Endodermal cell (in vitro differentiated cells): Measurements from ENCODE around the gene PHGDH. TPM values are rescaled to one million over a fixed set of nuclear protein-coding genes. Genes with fewer than 3 reads are reported as not detected.

Source experiments
- DNase-seq: peaks from one replicate; pipeline ENCODE4 v3.0.0-alpha.2; 2017
- H3K27ac ChIP-seq: 2 replicates; pipeline ENCODE4 v1.5.1; 2013; ENCODE audit warnings: mild to moderate bottlenecking, low read depth, low read length, moderate library complexity
- H3K27me3 ChIP-seq: 2 replicates; pipeline ENCODE4 v1.6.1; 2013; ENCODE audit warnings: mild to moderate bottlenecking, low read length, moderate library complexity; ENCODE audit not compliant: insufficient read depth, control insufficient read depth, poor library complexity, severe bottlenecking
- H3K36me3 ChIP-seq: 2 replicates; pipeline ENCODE4 v1.7.0; 2013; ENCODE audit warnings: mild to moderate bottlenecking, low read length, moderate library complexity; ENCODE audit not compliant: control insufficient read depth, insufficient read depth
- H3K4me1 ChIP-seq: one replicate; pipeline ENCODE4 v1.7.0; 2013; ENCODE audit warnings: low read length; ENCODE audit not compliant: control insufficient read depth, insufficient read depth
- H3K4me3 ChIP-seq: 2 replicates; pipeline ENCODE4 v1.5.1; 2013; ENCODE audit warnings: mild to moderate bottlenecking, low read length, moderate library complexity
- H3K9ac ChIP-seq: 2 replicates; pipeline ENCODE4 v1.6.1; 2013; ENCODE audit warnings: mild to moderate bottlenecking, low read length, moderate library complexity; ENCODE audit not compliant: poor library complexity, severe bottlenecking; ENCODE audit errors: extremely low read depth
- H3K9me3 ChIP-seq: 2 replicates; pipeline ENCODE4 v1.6.1; 2013; ENCODE audit warnings: mild to moderate bottlenecking, low read length, moderate library complexity; ENCODE audit not compliant: control insufficient read depth
- H3K27ac Mint-ChIP-seq: 2 replicates; pipeline ENCODE4 v1.8.0; 2020; ENCODE audit warnings: mixed read lengths
- H3K27me3 Mint-ChIP-seq: 2 replicates; pipeline ENCODE4 v1.8.0; 2021; ENCODE audit warnings: mild to moderate bottlenecking, mixed read lengths; ENCODE audit not compliant: insufficient read depth
- H3K36me3 Mint-ChIP-seq: 2 replicates; pipeline ENCODE4 v1.8.0; 2020; ENCODE audit warnings: low read depth, mixed read lengths
- H3K4me1 Mint-ChIP-seq: 2 replicates; pipeline ENCODE4 v1.8.0; 2020; ENCODE audit warnings: mixed read lengths
- H3K4me3 Mint-ChIP-seq: 2 replicates; pipeline ENCODE4 v1.8.0; 2020; ENCODE audit warnings: mild to moderate bottlenecking, moderate library complexity, mixed read lengths
- H3K9me3 Mint-ChIP-seq: 2 replicates; pipeline ENCODE4 v1.8.0; 2020; ENCODE audit warnings: mild to moderate bottlenecking, mixed read lengths
- CTCF ChIP-seq: fragments of 200-600 bp; sonication (generic); conservative IDR thresholded peaks from 2 replicates; pipeline ENCODE4 v1.5.0; 2021; ENCODE audit warnings: antibody characterized with exemption, mild to moderate bottlenecking
- WGBS, 2 experiments: methylation state at CpG; one replicate each; pipeline versions ENCODE4 v1.1.5 to v1.1.7; 2013; ENCODE audit warnings: missing lambda C conversion rate in 2 of 2, mixed read lengths in 1 of 2; ENCODE audit not compliant: insufficient coverage in 1 of 2, insufficient read length in 1 of 2; 5-methylcytosine and 5-hydroxymethylcytosine counted together
- total RNA-seq, 2 donors: library from RNA; stranded (reverse); fragmentation: NEBNext Ultra II Directional in 1 of 2; extraction: Animal tissue kit (Norgen Biotek cat#: 25700) in 1 of 2; gene quantifications; 2 replicates in 1 of 2; 3 replicates in 1 of 2; pipeline ENCODE4 v1.2.1, GENCODE V29; 2021

PHGDH gene
- total RNA-seq, 2 donors from 2014 or later: 156 to 176 TPM

GRCh38 chr1:119773711-119774241, 62.0 kb downstream of the PHGDH start:
- peaks cover 33% of the 10 kb centered on the region for H3K4me1 Mint-ChIP-seq
- no peaks in the 10 kb centered on the region for H3K9me3 ChIP-seq
- H3K27ac Mint-ChIP-seq: peak overlapping the region; percentile 71
- H3K9me3 Mint-ChIP-seq: no peaks in the 10 kb centered on the region
- 46 to 57% methylated on average over 3 of the region's 3 CpGs for WGBS, 2 experiments
- no peak overlapping the region for H3K9ac ChIP-seq
- no peaks in the 10 kb centered on the region for H3K36me3 ChIP-seq
- no peaks in the 10 kb centered on the region for H3K36me3 Mint-ChIP-seq
- H3K4me3 ChIP-seq: peak overlapping the region; percentile 0
- no peak for TF ChIP-seq CTCF
- H3K27me3 Mint-ChIP-seq: no peaks in the 10 kb centered on the region
- no peaks in the 10 kb centered on the region for H3K27me3 ChIP-seq
- H3K4me3 Mint-ChIP-seq: no peak overlapping the region
- peaks cover 18% of the 10 kb centered on the region for H3K4me1 ChIP-seq
- peak; percentile 48 for DNase-seq
- no peak overlapping the region for H3K27ac ChIP-seq

- Mint-ChIP-seq H3K36me3 (no peaks in the 10 kb centered on the region), H3K4me1 (peaks cover 41% of the 10 kb centered on the region), H3K9me3 (no peaks in the 10 kb centered on the region), H3K27me3 (no peaks in the 10 kb centered on the region), H3K4me3 (peak overlapping the region; percentile 7), H3K27ac (peak overlapping the region; percentile 3)
- Histone ChIP-seq H3K27me3 (no peaks in the 10 kb centered on the region), H3K9ac (no peak overlapping the region), H3K27ac (no peak overlapping the region), H3K36me3 (no peaks in the 10 kb centered on the region), H3K4me1 (peaks cover 26% of the 10 kb centered on the region), H3K4me3 (peak overlapping the region; percentile 0), H3K9me3 (no peaks in the 10 kb centered on the region)
- no peak for TF ChIP-seq CTCF
- 80 to 90% methylated on average over 3 to 7 of the region's 7 CpGs for WGBS, 2 experiments
- DNase-seq: no peak
Measured at GRCh38 chr1:119774746-119775490, 63.2 kb downstream of the PHGDH start.

GRCh38 chr1:119778359-119778758, 66.6 kb downstream of the PHGDH start:
- H3K4me3 Mint-ChIP-seq: no peak overlapping the region
- H3K36me3 ChIP-seq: no peaks in the 10 kb centered on the region
- H3K9ac ChIP-seq: no peak overlapping the region
- H3K27me3 Mint-ChIP-seq: no peaks in the 10 kb centered on the region
- H3K27me3 ChIP-seq: no peaks in the 10 kb centered on the region
- WGBS, 2 experiments: 98 to 100% methylated on average over 1 to 5 of the region's 6 CpGs
- H3K9me3 Mint-ChIP-seq: no peaks in the 10 kb centered on the region
- DNase-seq: no peak
- no peak overlapping the region for H3K4me3 ChIP-seq
- H3K36me3 Mint-ChIP-seq: no peaks in the 10 kb centered on the region
- H3K27ac Mint-ChIP-seq: no peak overlapping the region
- peaks cover 46% of the 10 kb centered on the region for H3K4me1 Mint-ChIP-seq
- peaks cover 28% of the 10 kb centered on the region for H3K4me1 ChIP-seq
- no peak for TF ChIP-seq CTCF
- no peak overlapping the region for H3K27ac ChIP-seq
- H3K9me3 ChIP-seq: no peaks in the 10 kb centered on the region
